Endothelial cell of umbilical vein (primary cell): ENCODE measurements around the gene KIAA1958.

Experiments
- EZH2 ChIP-seq: IDR thresholded peaks from 2 replicates; pipeline ENCODE4 v1.6.1; 2012; ENCODE audit warnings: borderline replicate concordance, low read depth, mild to moderate bottlenecking, moderate library complexity, low read length, inconsistent platforms; ENCODE audit not compliant: severe bottlenecking
- POLR2AphosphoS5 ChIP-seq: IDR thresholded peaks from 2 replicates; pipeline ENCODE4 v1.6.1; 2012; ENCODE audit warnings: low read depth, mild to moderate bottlenecking, control low read depth, low read length, moderate library complexity; ENCODE audit not compliant: insufficient read depth
- TF ChIP-seq, protein P1 (sequence below), 2 donors: IDR thresholded peaks; 1 replicate in 1 of 2; 2 replicates in 1 of 2; pipeline ENCODE4 v1.5.1; 2011; ENCODE audit warnings: low read length in 2 of 2, mild to moderate bottlenecking in 2 of 2, moderate library complexity in 2 of 2, control low read depth in 1 of 2, inconsistent platforms in 1 of 2, low read depth in 1 of 2; ENCODE audit not compliant: insufficient read depth in 1 of 2; ENCODE audit errors: extremely low read depth in 1 of 2

- TF ChIP-seq, protein P1, sequence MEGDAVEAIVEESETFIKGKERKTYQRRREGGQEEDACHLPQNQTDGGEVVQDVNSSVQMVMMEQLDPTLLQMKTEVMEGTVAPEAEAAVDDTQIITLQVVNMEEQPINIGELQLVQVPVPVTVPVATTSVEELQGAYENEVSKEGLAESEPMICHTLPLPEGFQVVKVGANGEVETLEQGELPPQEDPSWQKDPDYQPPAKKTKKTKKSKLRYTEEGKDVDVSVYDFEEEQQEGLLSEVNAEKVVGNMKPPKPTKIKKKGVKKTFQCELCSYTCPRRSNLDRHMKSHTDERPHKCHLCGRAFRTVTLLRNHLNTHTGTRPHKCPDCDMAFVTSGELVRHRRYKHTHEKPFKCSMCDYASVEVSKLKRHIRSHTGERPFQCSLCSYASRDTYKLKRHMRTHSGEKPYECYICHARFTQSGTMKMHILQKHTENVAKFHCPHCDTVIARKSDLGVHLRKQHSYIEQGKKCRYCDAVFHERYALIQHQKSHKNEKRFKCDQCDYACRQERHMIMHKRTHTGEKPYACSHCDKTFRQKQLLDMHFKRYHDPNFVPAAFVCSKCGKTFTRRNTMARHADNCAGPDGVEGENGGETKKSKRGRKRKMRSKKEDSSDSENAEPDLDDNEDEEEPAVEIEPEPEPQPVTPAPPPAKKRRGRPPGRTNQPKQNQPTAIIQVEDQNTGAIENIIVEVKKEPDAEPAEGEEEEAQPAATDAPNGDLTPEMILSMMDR (IDR thresholded peaks at IDR 0.05; ENCODE audit: extremely low read depth in 1 of 2, insufficient read depth in 1 of 2, low read depth in 1 of 2, low read length in 2 of 2) = no peak
- TF ChIP-seq EZH2 (no peak), POLR2AphosphoS5 (no peak)
Measured at GRCh38 chr9:112552229-112553056, 65.8 kb downstream of the KIAA1958 start.
